HG02571 (cell line): Measurements from ENCODE around the gene DPP6.
"Not testable (repeated sequence)": the region's sequence is repeated elsewhere in the genome, so short reads cannot be mapped to it uniquely, and the experiment has no call there.

Experiments used
- ATAC-seq: cut with Tn5 transposase; IDR thresholded peaks from one replicate; pipeline ENCODE4 v1.9.1; 2021; ENCODE audit warnings: mild to moderate bottlenecking, moderate library complexity; ENCODE audit not compliant: unreplicated experiment

Gene DPP6

GRCh38 chr7:154646126-154647013 is 594.2 kb downstream of the DPP6 start:
- ATAC-seq: no peak

GRCh38 chr7:154647625-154648024 is 595.4 kb downstream of the DPP6 start:
- ATAC-seq: no peak

GRCh38 chr7:154649015-154649414 is 596.8 kb downstream of the DPP6 start:
- no peak for ATAC-seq

- no peak for ATAC-seq
These were observed 597.2 kb downstream of the DPP6 start for GRCh38 chr7:154649434-154649833.

- no peak for ATAC-seq
These were observed 598.1 kb downstream of the DPP6 start for GRCh38 chr7:154650275-154650674.

- ATAC-seq: no peak
These were observed 599.3 kb downstream of the DPP6 start for GRCh38 chr7:154651501-154651900.

GRCh38 chr7:154652564-154652963 is 600.4 kb downstream of the DPP6 start:
- no peak for ATAC-seq

GRCh38 chr7:154653281-154653680 is 601.1 kb downstream of the DPP6 start:
- no peak for ATAC-seq

- ATAC-seq: no peak
These were observed 604.4 kb downstream of the DPP6 start for GRCh38 chr7:154656618-154657017.

- no peak for ATAC-seq
These were observed 614.6 kb downstream of the DPP6 start for GRCh38 chr7:154666768-154667167.

GRCh38 chr7:154672659-154673415 is 620.6 kb downstream of the DPP6 start:
- no peak for ATAC-seq

- ATAC-seq: no peak
These were observed 622.0 kb downstream of the DPP6 start for GRCh38 chr7:154674191-154674590.

GRCh38 chr7:154675560-154675959 is 623.4 kb downstream of the DPP6 start:
- ATAC-seq: no peak

GRCh38 chr7:154676033-154676421 is 623.8 kb downstream of the DPP6 start:
- not testable (repeated sequence) for ATAC-seq

- ATAC-seq: no peak
These were observed 624.4 kb downstream of the DPP6 start for GRCh38 chr7:154676422-154677073.

GRCh38 chr7:154677454-154677853 is 625.3 kb downstream of the DPP6 start:
- no peak for ATAC-seq

GRCh38 chr7:154678001-154678550 is 625.9 kb downstream of the DPP6 start:
- not testable (repeated sequence) for ATAC-seq

GRCh38 chr7:154679379-154680053 is 627.3 kb downstream of the DPP6 start:
- no peak for ATAC-seq

GRCh38 chr7:154680894-154681659 is 628.9 kb downstream of the DPP6 start:
- no peak for ATAC-seq

- no peak for ATAC-seq
These were observed 629.8 kb downstream of the DPP6 start for GRCh38 chr7:154682003-154682402.
